K562 (cell line): ENCODE measurements around the gene SLC16A1. TPM values are rescaled to one million over a fixed set of nuclear protein-coding genes. Genes with fewer than 3 reads are reported as not detected.

Source experiments
- ATAC-seq: fragments of 200-7000 bp; cut with Tn5 transposase; 3 replicates; pipeline ENCODE4 v1.9.1; 2020; ENCODE audit warnings: moderate library complexity
- BruUV-seq: library from RNA; stranded (reverse); fragments of 400-500 nt; replicated peaks from 2 replicates; lab custom pipeline; 2021; lab: Mats Ljungman, UMichigan
- CTCF ChIA-PET: fragments of 300-600 bp; formaldehyde crosslinking; extraction: SDS; loops from one replicate; lab custom pipeline; 2021; ENCODE audit warnings: low intra/inter-chr PET ratio; lab: Yijun Ruan, JAX
- POLR2A ChIA-PET: fragments of 300-600, 350-650 bp; sonication (Branson Sonifier 250); formaldehyde crosslinking; extraction: SDS; loops from one replicate; lab custom pipeline; 2021; ENCODE audit warnings: antibody characterized with exemption, inconsistent platforms; lab: Yijun Ruan, JAX
- DNase-seq, 4 experiments: peaks; one replicate each; pipeline versions ENCODE4 v3.0.0 to v3.0.0-alpha.2; 2011 to 2018; ENCODE audit warnings: low spot score in 3 of 4, mixed read lengths in 3 of 4; ENCODE audit errors: extremely low read depth in 1 of 4
- FAIRE-seq: peaks from 2 replicates; lab custom pipeline; 2011; peaks lifted over from hg19 to GRCh38; lab: Jason Lieb, UNC
- H2AFZ ChIP-seq: 2 replicates; pipeline ENCODE4 v1.6.0; 2011; ENCODE audit warnings: low read depth, low read length, control low read depth, inconsistent platforms
- H3K27ac ChIP-seq: fragments of 200-600 bp; 3 replicates; pipeline ENCODE4 v1.8.0; 2011; ENCODE audit warnings: low read depth, mild to moderate bottlenecking, control low read depth, inconsistent platforms, low read length, moderate library complexity, mixed read lengths; ENCODE audit errors: extremely low read depth
- H3K27me3 ChIP-seq, 2 experiments: fragments of 300-600 bp in 1 of 2; 2 replicates in 1 of 2; 3 replicates in 1 of 2; pipeline versions ENCODE4 v1.6.0 to v1.8.0; 2011; ENCODE audit warnings: inconsistent platforms in 2 of 2, low read length in 2 of 2, mild to moderate bottlenecking in 1 of 2, mixed read lengths in 1 of 2, moderate library complexity in 1 of 2; ENCODE audit not compliant: control insufficient read depth in 2 of 2, insufficient read depth in 2 of 2
- H3K36me3 ChIP-seq: fragments of 300-600 bp; 3 replicates; pipeline ENCODE4 v1.8.0; 2011; ENCODE audit warnings: mild to moderate bottlenecking, low read length, inconsistent platforms; ENCODE audit not compliant: control insufficient read depth, insufficient read depth
- H3K4me1 ChIP-seq, 2 experiments: fragments of 200-600 bp in 1 of 2; replicated peaks in 1 of 2; 2 replicates in 1 of 2; 3 replicates in 1 of 2; pipeline versions ENCODE4 v1.5.1 to v1.8.0; 2011; ENCODE audit warnings: inconsistent platforms in 2 of 2, low read length in 2 of 2, mild to moderate bottlenecking in 1 of 2, mixed read lengths in 1 of 2, moderate library complexity in 1 of 2; ENCODE audit not compliant: control insufficient read depth in 2 of 2, insufficient read depth in 2 of 2
- H3K4me2 ChIP-seq: 2 replicates; pipeline ENCODE4 v1.6.1; 2011; ENCODE audit warnings: low read length, control low read depth, inconsistent platforms, mixed read lengths; ENCODE audit not compliant: insufficient read depth
- H3K4me3 ChIP-seq: fragments of 200-600 bp; sonication (generic), shearing (Covaris generic); 2 replicates; pipeline ENCODE4 v1.5.1; 2016; ENCODE audit warnings: control low read depth, inconsistent platforms
- H3K79me2 ChIP-seq: fragments of 200-600 bp; 3 replicates; pipeline ENCODE4 v1.8.0; 2011; ENCODE audit warnings: low read length, inconsistent platforms; ENCODE audit not compliant: control insufficient read depth, insufficient read depth
- H3K9ac ChIP-seq, 2 experiments: 2 replicates each; pipeline versions ENCODE4 v1.6.0 to v1.6.1; 2011; ENCODE audit warnings: low read depth in 2 of 2, low read length in 2 of 2, control low read depth in 1 of 2, inconsistent platforms in 1 of 2, mild to moderate bottlenecking in 1 of 2, mixed read lengths in 1 of 2; ENCODE audit not compliant: insufficient read depth in 1 of 2
- H3K9me1 ChIP-seq: one replicate; pipeline ENCODE4 v1.6.0; 2011; ENCODE audit warnings: inconsistent platforms, mild to moderate bottlenecking, low read length, moderate library complexity; ENCODE audit not compliant: control insufficient read depth, insufficient read depth
- H3K9me3 ChIP-seq: replicated peaks from 2 replicates; pipeline ENCODE4 v1.5.1; 2011; ENCODE audit warnings: low read depth, low read length, inconsistent platforms; ENCODE audit not compliant: control insufficient read depth, insufficient read depth
- H4K20me1 ChIP-seq: replicated peaks from 2 replicates; pipeline ENCODE4 v1.6.1; 2011; ENCODE audit warnings: low read length, inconsistent platforms, mixed read lengths; ENCODE audit not compliant: control insufficient read depth, insufficient read depth
- CEBPZ ChIP-seq: fragments of 150-350 bp; IDR thresholded peaks from 2 replicates; pipeline ENCODE4 v1.6.1; 2014; ENCODE audit warnings: low read depth, mild to moderate bottlenecking, low read length, borderline replicate concordance
- CHCHD3 ChIP-seq: fragments of 250-450 bp; sonication (Bioruptor Pico); IDR thresholded peaks from 2 replicates; pipeline ENCODE4 v2.1.2; 2022; ENCODE audit warnings: mild to moderate bottlenecking
- ELF4 ChIP-seq: fragments of 450-650 bp; formaldehyde crosslinking; IDR thresholded peaks from 2 replicates; pipeline ENCODE4 v1.4.0; 2022; ENCODE audit warnings: missing genetic modification characterization
- FOXK2 ChIP-seq, 2 experiments: fragments of 450-650 bp; IDR thresholded peaks in 1 of 2; conservative IDR thresholded peaks in 1 of 2; 2 replicates each; pipeline ENCODE4 v1.6.1; 2016; ENCODE audit warnings: low read depth in 2 of 2, mild to moderate bottlenecking in 1 of 2
- MAZ ChIP-seq, 2 experiments: fragments of 450-650 bp in 1 of 2; sonication (generic) in 1 of 2; formaldehyde crosslinking; IDR thresholded peaks in 1 of 2; conservative IDR thresholded peaks in 1 of 2; 2 replicates each; pipeline versions ENCODE4 v1.4.0 to v1.5.0; 2020; ENCODE audit warnings: mild to moderate bottlenecking in 1 of 2, missing genetic modification reagents in 1 of 2
- TSC22D4 ChIP-seq: fragments of 450-650 bp; IDR thresholded peaks from 2 replicates; pipeline ENCODE4 v1.6.1; 2016; ENCODE audit warnings: missing genetic modification characterization, missing biosample characterization, control low read depth
- ZKSCAN1 ChIP-seq: fragments of 150-350 bp; IDR thresholded peaks from 2 replicates; pipeline ENCODE4 v1.6.1; 2016; ENCODE audit warnings: low read depth, low read length
- ZNF431 ChIP-seq: sonication (generic); formaldehyde crosslinking; IDR thresholded peaks from 2 replicates; pipeline ENCODE4 v1.8.0; 2022; ENCODE audit warnings: mild to moderate bottlenecking, missing genetic modification reagents
- ZNF589 ChIP-seq: fragments of 200-800 bp; sonication (Bioruptor generic); IDR thresholded peaks from 2 replicates; pipeline ENCODE4 v1.6.1; 2016; ENCODE audit warnings: low read depth, missing genetic modification characterization, missing compliant biosample characterization
- ZNF639 ChIP-seq, 2 experiments: fragments of 200-800 bp in 1 of 2; sonication (Bioruptor generic) in 1 of 2; sonication (generic) in 1 of 2; formaldehyde crosslinking in 1 of 2; IDR thresholded peaks in 1 of 2; conservative IDR thresholded peaks in 1 of 2; 2 replicates each; pipeline versions ENCODE4 v1.5.0 to v1.6.1; 2016 to 2020; ENCODE audit warnings: missing compliant biosample characterization in 1 of 2, missing genetic modification characterization in 1 of 2, missing genetic modification reagents in 1 of 2
- WGBS: fragments of 100-300 bp; shearing (Covaris generic); methylation state at CpG from one replicate; pipeline ENCODE4 v1.1.6; 2016; ENCODE audit warnings: low coverage, mixed read lengths; ENCODE audit not compliant: insufficient coverage; ENCODE audit errors: missing lambda C conversion rate; 5-methylcytosine and 5-hydroxymethylcytosine counted together
- in situ Hi-C: fragments of 300-500 bp; cut with MboI; formaldehyde crosslinking; loops from 4 replicates; pipeline ENCODE4 v1.15.0; 2018; ENCODE audit warnings: inconsistent platforms, mixed read lengths
- intact Hi-C: fragments of 100-400 bp; cut with micrococcal nuclease; formaldehyde crosslinking; loops from 2 replicates; pipeline ENCODE4 v1.14.2; 2022
- polyA plus RNA-seq, 8 experiments: library from polyadenylated mRNA; depleted of rRNA in 4 of 8; stranded (reverse) in 5 of 8; unstranded in 3 of 8; fragments of >200 nt; fragmentation: Nextera tagmentation in 2 of 8; fragmentation: Illumina TruSeq in 1 of 8; extraction: Ambion mirVana in 2 of 8; extraction: Trizol in 1 of 8; gene quantifications; 2 replicates each; pipeline versions ENCODE4 v1.2.1 to v1.2.3, GENCODE V29; 2011 to 2014; ENCODE audit warnings: inconsistent platforms in 1 of 8, missing spikeins in 1 of 8
- total RNA-seq, 7 experiments: library from RNA; depleted of rRNA in 6 of 7; stranded (reverse); fragments of >200 nt in 6 of 7; fragmentation: Illumina TruSeq in 2 of 7; extraction: Trizol in 2 of 7; gene quantifications; 2 replicates each; pipeline versions ENCODE4 v1.2.1 to v1.2.3, GENCODE V29; 2011 to 2021; ENCODE audit warnings: low replicate concordance in 1 of 7
- TF ChIP-seq, protein P1 (sequence below): fragments of 450-650 bp; formaldehyde crosslinking; IDR thresholded peaks from 2 replicates; pipeline ENCODE4 v1.4.0; 2020; ENCODE audit warnings: mild to moderate bottlenecking, moderate library complexity
- TF ChIP-seq, protein P2 (sequence below), 2 experiments: fragments of 250-450 bp in 1 of 2; fragments of 450-650 bp in 1 of 2; sonication (Bioruptor Pico) in 1 of 2; IDR thresholded peaks; 2 replicates each; pipeline versions ENCODE4 v1.6.1 to v1.8.0; 2016 to 2021; ENCODE audit warnings: mild to moderate bottlenecking in 2 of 2, moderate library complexity in 2 of 2, missing compliant biosample characterization in 1 of 2, missing genetic modification characterization in 1 of 2

SLC16A1 gene
- total and polyA plus RNA-seq, 9 of the 15 experiments (the other 6 are each of a cell fraction or from before 2014, with no cell fraction given), result 73.1 to 244 (median 117) TPM

DNA sequence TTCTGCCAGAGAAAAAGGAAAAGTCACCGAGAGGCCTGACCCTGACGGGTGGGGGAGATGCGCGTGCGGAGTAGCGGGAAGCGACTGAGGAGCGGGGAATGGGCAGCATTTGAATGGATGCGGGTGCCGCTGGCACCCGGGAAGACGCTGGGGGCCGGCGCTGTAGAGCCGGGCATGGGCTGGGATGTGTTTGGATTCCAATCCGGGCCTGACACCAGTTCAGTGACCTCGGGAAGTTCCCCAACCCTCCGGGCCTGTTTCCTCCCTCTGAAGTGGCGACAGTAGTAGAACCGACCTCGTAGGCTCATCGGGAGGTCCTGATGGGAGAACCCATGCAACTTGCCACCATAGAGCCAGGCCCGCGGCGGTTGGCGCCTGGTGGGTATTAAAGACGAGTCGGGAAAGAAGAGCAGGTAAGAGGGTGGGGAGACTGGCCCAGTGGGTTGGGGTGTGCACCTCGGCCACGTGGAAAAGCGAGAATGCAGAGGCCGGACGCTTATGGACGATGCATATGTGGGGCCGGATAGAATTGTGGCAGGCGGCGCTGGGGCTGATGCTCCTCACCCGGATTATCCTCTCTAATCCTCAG is 642 bp upstream of the SLC16A1 start:
- Histone ChIP-seq H3K4me1 (peaks cover 20 to 25% of the 10 kb centered on the region in 2 experiments), H3K27me3 (no peaks in the 10 kb centered on the region), H3K27ac (peak overlapping the region; percentile 96), H3K4me2 (peak overlapping the region; percentile 89), H3K79me2 (peaks cover 87% of the 10 kb centered on the region), H3K4me3 (peak overlapping the region; percentile 74), H4K20me1 (peaks cover 13% of the 10 kb centered on the region; the same call in 1 of the 2 replicates), H3K36me3 (peaks cover 40% of the 10 kb centered on the region; the same call in 2 of the 3 replicates), H3K9me1 (no peaks in the 10 kb centered on the region), H3K9ac (peak overlapping the region; percentile 89 to 99), H2AFZ (peak overlapping the region; percentile 94), H3K9me3 (no peaks in the 10 kb centered on the region)
- ChIA-PET CTCF (interaction anchor here (2.4 kb wide), 1 partner anchor 76 kb away, joined by 15 read pairs; no protein-coding TSS in a partner anchor), POLR2A (interaction anchor here (0.6 to 2.9 kb wide), 24 partner anchors 9 to 147 kb away, joined by 3 to 20 read pairs (median 4); partner anchors contain the start of gene LRIG2)
- intact Hi-C loops (loop anchor here (1.0 to 5.0 kb wide), 2 partner anchors 86 to 239 kb away; partner anchors contain the start of gene PPM1J), in situ Hi-C loops (loop anchor here (5.0 kb wide), 1 partner anchor 86 kb away; no protein-coding TSS in a partner anchor)
- ATAC-seq (peak; percentile 1; the same call in 1 of the 3 replicates), DNase-seq (no peak), FAIRE-seq (no peak)
- BruUV-seq, result TSS peak; percentile 66
- under 1% methylated on average over 38 of the region's 38 CpGs for WGBS
- no peak for TF ChIP-seq TSC22D4 (tag)
- no peak for TF ChIP-seq CHCHD3 (CRISPR knock-in tag)
- no peak for TF ChIP-seq MAZ (CRISPR knock-in tag; conservative IDR thresholded peaks at IDR 0.05 in 1 of 2, IDR thresholded peaks at IDR 0.05 in 1 of 2)
- TF ChIP-seq, protein P1, sequence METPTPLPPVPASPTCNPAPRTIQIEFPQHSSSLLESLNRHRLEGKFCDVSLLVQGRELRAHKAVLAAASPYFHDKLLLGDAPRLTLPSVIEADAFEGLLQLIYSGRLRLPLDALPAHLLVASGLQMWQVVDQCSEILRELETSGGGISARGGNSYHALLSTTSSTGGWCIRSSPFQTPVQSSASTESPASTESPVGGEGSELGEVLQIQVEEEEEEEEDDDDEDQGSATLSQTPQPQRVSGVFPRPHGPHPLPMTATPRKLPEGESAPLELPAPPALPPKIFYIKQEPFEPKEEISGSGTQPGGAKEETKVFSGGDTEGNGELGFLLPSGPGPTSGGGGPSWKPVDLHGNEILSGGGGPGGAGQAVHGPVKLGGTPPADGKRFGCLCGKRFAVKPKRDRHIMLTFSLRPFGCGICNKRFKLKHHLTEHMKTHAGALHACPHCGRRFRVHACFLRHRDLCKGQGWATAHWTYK (CRISPR knock-in tag), result 0 out of 2 replicates have a peak, but pooled peaks have one; percentile 39
- TF ChIP-seq ZNF431, result no peak
- TF ChIP-seq ZNF589, result peak; percentile 43; the same call in 1 of the 2 replicates
- TF ChIP-seq ELF4 (CRISPR knock-in tag), result no peak
- peak; percentile 1; the same call in 1 of the 2 replicates for TF ChIP-seq ZKSCAN1
- TF ChIP-seq FOXK2 (conservative IDR thresholded peaks at IDR 0.05 in 1 of 2, IDR thresholded peaks at IDR 0.05 in 1 of 2; ENCODE audit: low read depth in 2 of 2), result no peak
- TF ChIP-seq CEBPZ, result no peak
- TF ChIP-seq ZNF639 (CRISPR knock-in tag; conservative IDR thresholded peaks at IDR 0.05 in 1 of 2, IDR thresholded peaks at IDR 0.05 in 1 of 2), result 0 out of 4 replicates have a peak, but pooled peaks of 1 of the 2 experiments have one; percentile 20
- TF ChIP-seq, protein P2, sequence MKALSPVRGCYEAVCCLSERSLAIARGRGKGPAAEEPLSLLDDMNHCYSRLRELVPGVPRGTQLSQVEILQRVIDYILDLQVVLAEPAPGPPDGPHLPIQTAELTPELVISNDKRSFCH (CRISPR knock-in tag; IDR thresholded peaks at IDR 0.05), result no peak
- TF ChIP-seq, protein P2 (tag; IDR thresholded peaks at IDR 0.05), result no peak
